HepG2 (cell line): Measurements from ENCODE around the gene TMEM271. TPM values are rescaled to one million over a fixed set of nuclear protein-coding genes. Genes with fewer than 3 reads are reported as not detected.
"Not testable (repeated sequence)": the region's sequence is repeated elsewhere in the genome, so short reads cannot be mapped to it uniquely, and the experiment has no call there.

Experiments used
- ATAC-seq: fragments of 200-7000 bp; cut with Tn5 transposase; 3 replicates; pipeline ENCODE4 v1.9.1; 2020; ENCODE audit warnings: mild to moderate bottlenecking, moderate library complexity
- BruUV-seq: library from RNA; stranded (reverse); fragments of 400-500 nt; replicated peaks from 2 replicates; lab custom pipeline; 2021; lab: Mats Ljungman, UMichigan
- CTCF ChIA-PET: fragments of 300-600 bp; formaldehyde crosslinking; extraction: SDS; loops from one replicate; lab custom pipeline; 2021; ENCODE audit warnings: low total read pairs, inconsistent platforms, low intra/inter-chr PET ratio; lab: Yijun Ruan, JAX
- POLR2A ChIA-PET: fragments of 350-600 bp; sonication (Branson Sonifier 250); formaldehyde crosslinking; loops from one replicate; lab custom pipeline; 2020; ENCODE audit warnings: antibody characterized with exemption, inconsistent platforms; lab: Yijun Ruan, JAX
- DNase-seq: peaks from one replicate; pipeline ENCODE4 v3.0.0-alpha.2; 2015; ENCODE audit warnings: low spot score
- FAIRE-seq: peaks from 3 replicates; lab custom pipeline; 2011; peaks lifted over from hg19 to GRCh38; lab: Jason Lieb, UNC
- H2AFZ ChIP-seq: one replicate; pipeline ENCODE4 v1.6.1; 2011; ENCODE audit warnings: low read length, inconsistent platforms
- H3K27ac ChIP-seq: fragments of 300-600 bp; 3 replicates; pipeline ENCODE4 v1.8.0; 2011; ENCODE audit warnings: mixed run types, mild to moderate bottlenecking, mixed read lengths, low read length, inconsistent platforms; ENCODE audit not compliant: insufficient read depth; ENCODE audit errors: extremely low read length
- H3K27me3 ChIP-seq, 2 experiments: fragments of 200-600 bp in 1 of 2; 2 replicates in 1 of 2; 3 replicates in 1 of 2; pipeline versions ENCODE4 v1.6.0 to v1.8.0; 2011; ENCODE audit warnings: low read length in 2 of 2, mild to moderate bottlenecking in 2 of 2, moderate library complexity in 2 of 2, inconsistent platforms in 1 of 2; ENCODE audit not compliant: insufficient read depth in 2 of 2, control insufficient read depth in 1 of 2
- H3K36me3 ChIP-seq, 2 experiments: fragments of 200-600 bp in 1 of 2; replicated peaks in 1 of 2; 2 replicates in 1 of 2; 3 replicates in 1 of 2; pipeline versions ENCODE4 v1.5.1 to v1.8.0; 2011; ENCODE audit warnings: low read length in 2 of 2, inconsistent platforms in 1 of 2; ENCODE audit not compliant: insufficient read depth in 2 of 2, control insufficient read depth in 1 of 2
- H3K4me1 ChIP-seq: 2 replicates; pipeline ENCODE4 v1.5.1; 2012; ENCODE audit warnings: low read length, inconsistent platforms; ENCODE audit not compliant: insufficient read depth
- H3K4me2 ChIP-seq: 2 replicates; pipeline ENCODE4 v1.6.0; 2011; ENCODE audit warnings: low read depth, low read length, inconsistent platforms
- H3K4me3 ChIP-seq, 3 experiments: fragments of 200-600 bp in 1 of 3; sonication (generic), shearing (Covaris generic) in 1 of 3; replicated peaks in 1 of 3; 2 replicates each; pipeline ENCODE4 v1.5.1; 2011 to 2016; ENCODE audit warnings: low read length in 3 of 3, inconsistent platforms in 2 of 3, low read depth in 2 of 3, mild to moderate bottlenecking in 2 of 3, control low read depth in 1 of 3, mixed read lengths in 1 of 3; ENCODE audit not compliant: insufficient read depth in 1 of 3
- H3K79me2 ChIP-seq: one replicate; pipeline ENCODE4 v1.6.1; 2011; ENCODE audit warnings: low read length, inconsistent platforms; ENCODE audit not compliant: insufficient read depth
- H3K9ac ChIP-seq: 2 replicates; pipeline ENCODE4 v1.6.0; 2011; ENCODE audit warnings: mild to moderate bottlenecking, low read depth, low read length, inconsistent platforms; ENCODE audit not compliant: insufficient read depth
- H3K9me3 ChIP-seq: 2 replicates; pipeline ENCODE4 v1.5.1; 2012; ENCODE audit warnings: mild to moderate bottlenecking, low read length
- H4K20me1 ChIP-seq: 2 replicates; pipeline ENCODE4 v1.6.0; 2011; ENCODE audit warnings: inconsistent platforms, mild to moderate bottlenecking, low read length, moderate library complexity; ENCODE audit not compliant: insufficient read depth
- DMAP1 ChIP-seq: IDR thresholded peaks from 2 replicates; pipeline ENCODE4 v1.6.1; 2016
- EP300 ChIP-seq, 3 experiments: sonication (generic) in 1 of 3; formaldehyde crosslinking in 1 of 3; IDR thresholded peaks; 2 replicates each; pipeline versions ENCODE4 v1.5.1 to v1.6.1; 2011 to 2020; ENCODE audit warnings: low read depth in 2 of 3, low read length in 2 of 3, borderline replicate concordance in 1 of 3, improper control_type of control experiment in 1 of 3, mild to moderate bottlenecking in 1 of 3, missing genetic modification reagents in 1 of 3, moderate library complexity in 1 of 3
- GTF2F1 ChIP-seq: fragments of 150-350 bp; IDR thresholded peaks from 2 replicates; pipeline ENCODE4 v1.6.1; 2014; ENCODE audit warnings: low read length
- MATR3 ChIP-seq: sonication (generic); formaldehyde crosslinking; IDR thresholded peaks from 2 replicates; pipeline ENCODE4 v1.4.0; 2020; ENCODE audit warnings: missing genetic modification reagents
- MEIS2 ChIP-seq: sonication (generic); formaldehyde crosslinking; IDR thresholded peaks from 2 replicates; pipeline ENCODE4 v1.9.0; 2021; ENCODE audit warnings: mild to moderate bottlenecking, missing genetic modification reagents
- NR2F6 ChIP-seq, 2 experiments: IDR thresholded peaks; 2 replicates each; pipeline ENCODE4 v1.6.1; 2016; ENCODE audit warnings: antibody characterized with exemption in 1 of 2, mild to moderate bottlenecking in 1 of 2
- ZFY ChIP-seq: sonication (generic); formaldehyde crosslinking; IDR thresholded peaks from 2 replicates; pipeline ENCODE4 v1.4.0; 2020; ENCODE audit warnings: missing genetic modification reagents
- ZFYVE20 ChIP-seq: sonication (generic); formaldehyde crosslinking; IDR thresholded peaks from 2 replicates; pipeline ENCODE4 v1.8.0; 2023; ENCODE audit warnings: low read depth, mild to moderate bottlenecking, moderate library complexity, missing genetic modification reagents, borderline replicate concordance
- ZNF12 ChIP-seq: sonication (generic); formaldehyde crosslinking; IDR thresholded peaks from 2 replicates; pipeline ENCODE4 v1.5.0; 2020; ENCODE audit warnings: missing genetic modification reagents
- ZNF543 ChIP-seq: sonication (generic); formaldehyde crosslinking; IDR thresholded peaks from 2 replicates; pipeline ENCODE4 v1.4.0; 2020; ENCODE audit warnings: mild to moderate bottlenecking, missing genetic modification reagents
- ZNF891 ChIP-seq: sonication (generic); formaldehyde crosslinking; IDR thresholded peaks from 2 replicates; pipeline ENCODE4 v1.5.0; 2020; ENCODE audit warnings: mild to moderate bottlenecking, missing genetic modification reagents
- WGBS: methylation state at CpG from one replicate; pipeline ENCODE4 v1.1.6; 2017; ENCODE audit warnings: low lambda C conversion rate; 5-methylcytosine and 5-hydroxymethylcytosine counted together
- in situ Hi-C: cut with HindIII; loops from 2 replicates; pipeline ENCODE4 v1.10.0; 2017; ENCODE audit warnings: low pct_unique_long_range_greater_than_20kb; ENCODE audit not compliant: extremely low pct_ligation_motif_present
- intact Hi-C: fragments of 100-400 bp; cut with micrococcal nuclease; formaldehyde crosslinking; loops from one replicate; pipeline ENCODE4 v1.10.0; 2022; ENCODE audit not compliant: unreplicated experiment
- polyA plus RNA-seq, 8 experiments: library from polyadenylated mRNA; depleted of rRNA in 3 of 8; stranded (reverse) in 7 of 8; unstranded in 1 of 8; fragments of >200 nt; fragmentation: Illumina TruSeq in 4 of 8; extraction: Trizol in 4 of 8; gene quantifications; 2 replicates each; pipeline versions ENCODE4 v1.2.1 to v1.2.3, GENCODE V29; 2011 to 2016; ENCODE audit warnings: low read depth in 4 of 8, missing spikeins in 1 of 8, mixed read lengths in 1 of 8; ENCODE audit not compliant: insufficient read depth in 1 of 8
- total RNA-seq, 5 experiments: library from RNA; depleted of rRNA; stranded (reverse); fragments of >200 nt; fragmentation: Illumina TruSeq; extraction: Trizol; gene quantifications; 2 replicates each; pipeline ENCODE4 v1.2.3, GENCODE V29; 2016; ENCODE audit warnings: low read depth in 1 of 5
- TF ChIP-seq, protein P1 (sequence below): fragments of 450-650 bp; IDR thresholded peaks from 2 replicates; pipeline ENCODE4 v1.6.1; 2016
- TF ChIP-seq, protein P2 (sequence below): sonication (generic); formaldehyde crosslinking; IDR thresholded peaks from 2 replicates; pipeline ENCODE4 v1.8.0; 2022; ENCODE audit warnings: mild to moderate bottlenecking, missing genetic modification reagents; ENCODE audit not compliant: insufficient replicate concordance

The TMEM271 gene
- total and polyA plus RNA-seq, 2 of the 13 experiments (the other 11 are each of a cell fraction or from before 2014, with no cell fraction given) = not detected

DNA sequence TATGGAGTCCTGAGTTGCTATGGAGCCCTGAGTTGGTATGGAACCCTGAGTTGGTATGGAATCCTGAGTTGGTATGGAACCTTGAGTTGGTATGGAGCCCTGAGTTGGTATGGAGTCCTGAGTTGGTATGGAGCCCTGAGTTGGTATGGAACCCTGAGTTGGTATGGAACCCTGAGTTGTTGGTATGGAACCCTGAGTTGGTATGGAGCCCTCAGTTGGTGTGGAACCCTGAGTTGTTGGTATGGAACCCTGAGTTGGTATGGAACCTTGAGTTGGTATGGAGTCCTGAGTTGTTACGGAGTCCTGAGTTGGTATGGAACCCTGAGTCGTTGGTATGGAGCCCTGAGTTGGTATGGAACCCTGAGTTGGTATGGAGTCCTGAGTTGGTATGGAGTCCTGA is 13.6 kb downstream of the TMEM271 start:
- BruUV-seq, H3K79me2 ChIP-seq, POLR2A ChIA-PET, FAIRE-seq, H3K4me1 ChIP-seq, H3K27ac ChIP-seq, H3K4me3 ChIP-seq, ATAC-seq, intact Hi-C loops, H4K20me1 ChIP-seq, H3K36me3 ChIP-seq, in situ Hi-C loops, DNase-seq, CTCF ChIA-PET, H3K4me2 ChIP-seq, H3K9ac ChIP-seq, H2AFZ ChIP-seq: not testable (repeated sequence)
- 6% methylated on average over 2 of the region's 2 CpGs for WGBS
- H3K9me3 ChIP-seq = peaks cover 12% of the 10 kb centered on the region
- peaks cover 2 to 11% of the 10 kb centered on the region in 2 experiments; a peak in 3 of 5 replicates for H3K27me3 ChIP-seq

DNA sequence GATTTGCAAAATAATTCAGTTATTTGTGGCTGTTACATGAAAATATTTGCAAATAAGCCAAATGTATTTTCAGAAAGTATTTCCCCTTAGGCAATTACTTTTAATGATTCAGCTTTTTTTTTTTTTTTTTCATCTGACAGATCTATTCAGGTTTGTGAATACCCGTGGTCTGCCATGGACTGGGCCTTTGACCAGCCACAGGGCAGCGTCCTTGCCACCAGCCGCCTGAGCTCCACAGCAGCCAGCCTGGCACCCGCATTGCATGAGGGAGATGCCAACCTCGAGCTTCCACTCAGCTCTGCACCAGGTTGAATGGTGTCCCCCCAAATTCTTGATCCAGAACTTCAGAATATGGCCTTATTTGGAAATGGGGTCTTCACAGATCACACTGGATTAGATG is 14.7 kb downstream of the TMEM271 start:
- in situ Hi-C loops (no loop called here), intact Hi-C loops (no loop called here)
- no peak overlapping the region for H3K4me3 ChIP-seq
- ChIA-PET POLR2A (no interaction called here), CTCF (no interaction called here)
- peaks cover 4 to 16% of the 10 kb centered on the region in 2 experiments; a peak in 3 of 5 replicates for H3K27me3 ChIP-seq
- no peak for DNase-seq
- no peaks in the 10 kb centered on the region for H3K79me2 ChIP-seq
- WGBS = 28% methylated on average over 5 of the region's 5 CpGs
- H3K27ac ChIP-seq = no peak overlapping the region
- TF ChIP-seq ZNF543 (no peak), EP300 (IDR thresholded peaks at IDR 0.05; ENCODE audit: low read depth in 2 of 2, low read length in 2 of 2) (no peak), EP300 (CRISPR knock-in tag; IDR thresholded peaks at IDR 0.05; ENCODE audit: borderline replicate concordance) (no peak), MEIS2 (CRISPR knock-in tag) (no peak), ZNF891 (CRISPR knock-in tag) (no peak), ZNF12 (CRISPR knock-in tag) (no peak), ZFY (no peak), GTF2F1 (no peak), DMAP1 (CRISPR knock-in tag) (no peak), NR2F6 (IDR thresholded peaks at IDR 0.05) (no peak), NR2F6 (CRISPR knock-in tag; IDR thresholded peaks at IDR 0.05) (no peak), MATR3 (no peak), ZFYVE20 (CRISPR knock-in tag) (no peak)
- TF ChIP-seq, protein P1, sequence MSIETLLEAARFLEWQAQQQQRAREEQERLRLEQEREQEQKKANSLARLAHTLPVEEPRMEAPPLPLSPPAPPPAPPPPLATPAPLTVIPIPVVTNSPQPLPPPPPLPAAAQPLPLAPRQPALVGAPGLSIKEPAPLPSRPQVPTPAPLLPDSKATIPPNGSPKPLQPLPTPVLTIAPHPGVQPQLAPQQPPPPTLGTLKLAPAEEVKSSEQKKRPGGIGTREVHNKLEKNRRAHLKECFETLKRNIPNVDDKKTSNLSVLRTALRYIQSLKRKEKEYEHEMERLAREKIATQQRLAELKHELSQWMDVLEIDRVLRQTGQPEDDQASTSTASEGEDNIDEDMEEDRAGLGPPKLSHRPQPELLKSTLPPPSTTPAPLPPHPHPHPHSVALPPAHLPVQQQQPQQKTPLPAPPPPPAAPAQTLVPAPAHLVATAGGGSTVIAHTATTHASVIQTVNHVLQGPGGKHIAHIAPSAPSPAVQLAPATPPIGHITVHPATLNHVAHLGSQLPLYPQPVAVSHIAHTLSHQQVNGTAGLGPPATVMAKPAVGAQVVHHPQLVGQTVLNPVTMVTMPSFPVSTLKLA = no peak
- TF ChIP-seq, protein P2, sequence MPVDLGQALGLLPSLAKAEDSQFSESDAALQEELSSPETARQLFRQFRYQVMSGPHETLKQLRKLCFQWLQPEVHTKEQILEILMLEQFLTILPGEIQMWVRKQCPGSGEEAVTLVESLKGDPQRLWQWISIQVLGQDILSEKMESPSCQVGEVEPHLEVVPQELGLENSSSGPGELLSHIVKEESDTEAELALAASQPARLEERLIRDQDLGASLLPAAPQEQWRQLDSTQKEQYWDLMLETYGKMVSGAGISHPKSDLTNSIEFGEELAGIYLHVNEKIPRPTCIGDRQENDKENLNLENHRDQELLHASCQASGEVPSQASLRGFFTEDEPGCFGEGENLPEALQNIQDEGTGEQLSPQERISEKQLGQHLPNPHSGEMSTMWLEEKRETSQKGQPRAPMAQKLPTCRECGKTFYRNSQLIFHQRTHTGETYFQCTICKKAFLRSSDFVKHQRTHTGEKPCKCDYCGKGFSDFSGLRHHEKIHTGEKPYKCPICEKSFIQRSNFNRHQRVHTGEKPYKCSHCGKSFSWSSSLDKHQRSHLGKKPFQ (CRISPR knock-in tag) = no peak
- H3K4me1 ChIP-seq = no peaks in the 10 kb centered on the region
- ATAC-seq = no peak
- no peak overlapping the region for H2AFZ ChIP-seq
- H3K36me3 ChIP-seq = no peaks in the 10 kb centered on the region
- no TSS peak for BruUV-seq
- peaks cover 12% of the 10 kb centered on the region for H3K9me3 ChIP-seq
- FAIRE-seq = no peak
- no peaks in the 10 kb centered on the region for H4K20me1 ChIP-seq
- no peak overlapping the region for H3K9ac ChIP-seq
- no peak overlapping the region for H3K4me2 ChIP-seq
